ENCODE data around the gene ATR. TPM values are rescaled to one million over a fixed set of nuclear protein-coding genes. Genes with fewer than 3 reads are reported as not detected.
"Not testable (repeated sequence)": the region's sequence is repeated elsewhere in the genome, so short reads cannot be mapped to it uniquely, and the experiment has no call there.

Gene ATR
- total and polyA plus RNA-seq, 7 experiments from 2014 or later, result 11.3 to 48.3 (median 34.8) TPM

GRCh38 chr3:142553741-142554140 lies 24.8 kb downstream of the ATR start:
- POLR2A ChIA-PET, result interaction anchor here (0.6 kb wide), 1 partner anchor 35 kb away, joined by 3 read pairs; no protein-coding TSS in a partner anchor
- Mint-ChIP-seq H3K4me3 (no peak overlapping the region), H3K9me3 (peaks cover 0 to 6% (median 0%) of the 10 kb centered on the region in 11 donors), H3K4me1 (peaks cover 0 to 3% (median 0%) of the 10 kb centered on the region in 7 donors), H3K27me3 (no peaks in the 10 kb centered on the region), H3K27ac (no peak overlapping the region), H3K36me3 (peaks cover 18 to 63% (median 44%) of the 10 kb centered on the region in 5 donors)
- H3K27ac ChIP-seq (ENCODE audit: low read depth, low read length), result no peak overlapping the region
- intact Hi-C loops (cut with micrococcal nuclease), result no loop called here
- H3K36me3 ChIP-seq (ENCODE audit: control insufficient read depth in 2 of 3, insufficient read depth in 3 of 3, low read length in 3 of 3), result peaks cover 0 to 68% (median 13%) of the 10 kb centered on the region in 3 experiments
- CTCF ChIA-PET, result no interaction called here
- ATAC-seq, result no peak
- no peak for DNase-seq
- no peaks in the 10 kb centered on the region for H3K27me3 ChIP-seq (ENCODE audit: control insufficient read depth in 2 of 2, insufficient read depth in 2 of 2, low read length in 2 of 2)
- H3K4me3 ChIP-seq (ENCODE audit: low read length), result no peak overlapping the region
- H3K4me1 ChIP-seq (ENCODE audit: control insufficient read depth in 2 of 2, insufficient read depth in 2 of 2, low read length in 2 of 2), result no peaks in the 10 kb centered on the region
- no peaks in the 10 kb centered on the region for H3K9me3 ChIP-seq (ENCODE audit: control insufficient read depth in 2 of 3, low read length in 3 of 3)

GRCh38 chr3:142552579-142552978 lies 26.0 kb downstream of the ATR start:
- H3K4me1 Mint-ChIP-seq; H3K4me3 Mint-ChIP-seq; H3K4me3 ChIP-seq (ENCODE audit: low read length); intact Hi-C loops (cut with micrococcal nuclease); H3K4me1 ChIP-seq (ENCODE audit: control insufficient read depth in 2 of 2, insufficient read depth in 2 of 2, low read length in 2 of 2); H3K9me3 ChIP-seq (ENCODE audit: control insufficient read depth in 2 of 3, low read length in 3 of 3); CTCF ChIA-PET; H3K27me3 ChIP-seq (ENCODE audit: control insufficient read depth in 2 of 2, insufficient read depth in 2 of 2, low read length in 2 of 2); H3K9me3 Mint-ChIP-seq; ATAC-seq; POLR2A ChIA-PET; H3K27ac Mint-ChIP-seq; H3K27me3 Mint-ChIP-seq; H3K27ac ChIP-seq (ENCODE audit: low read depth, low read length); DNase-seq: not testable (repeated sequence)
- H3K36me3 ChIP-seq (ENCODE audit: control insufficient read depth in 2 of 3, insufficient read depth in 3 of 3, low read length in 3 of 3), result peaks cover 0 to 75% (median 13%) of the 10 kb centered on the region in 3 experiments
- peaks cover 18 to 62% (median 46%) of the 10 kb centered on the region in 5 donors for H3K36me3 Mint-ChIP-seq

GRCh38 chr3:142549986-142550385 lies 28.5 kb downstream of the ATR start:
- Histone ChIP-seq H3K27ac (ENCODE audit: low read depth, low read length) (no peak overlapping the region), H3K36me3 (ENCODE audit: control insufficient read depth in 2 of 3, insufficient read depth in 3 of 3, low read length in 3 of 3) (peaks cover 0 to 65% (median 8%) of the 10 kb centered on the region in 3 experiments), H3K9me3 (ENCODE audit: control insufficient read depth in 2 of 3, low read length in 3 of 3) (no peaks in the 10 kb centered on the region), H3K4me1 (ENCODE audit: control insufficient read depth in 2 of 2, insufficient read depth in 2 of 2, low read length in 2 of 2) (no peaks in the 10 kb centered on the region), H3K27me3 (ENCODE audit: control insufficient read depth in 2 of 2, insufficient read depth in 2 of 2, low read length in 2 of 2) (no peaks in the 10 kb centered on the region), H3K4me3 (ENCODE audit: low read length) (no peak overlapping the region)
- Mint-ChIP-seq H3K4me3 (no peak overlapping the region), H3K4me1 (peaks cover 0 to 3% (median 0%) of the 10 kb centered on the region in 7 donors), H3K27me3 (no peaks in the 10 kb centered on the region), H3K36me3 (peaks cover 18 to 42% (median 36%) of the 10 kb centered on the region in 5 donors), H3K27ac (no peak overlapping the region), H3K9me3 (peaks cover 0 to 6% (median 0%) of the 10 kb centered on the region in 11 donors)
- ChIA-PET CTCF (no interaction called here), POLR2A (no interaction called here)
- intact Hi-C loops (cut with micrococcal nuclease), result no loop called here
- no peak for DNase-seq
- no peak for ATAC-seq

- Mint-ChIP-seq H3K36me3 (peaks cover 0 to 31% (median 17%) of the 10 kb centered on the region in 5 donors), H3K27me3 (no peaks in the 10 kb centered on the region), H3K4me1 (peaks cover 0 to 4% (median 0%) of the 10 kb centered on the region in 7 donors), H3K4me3 (no peak overlapping the region), H3K27ac (no peak overlapping the region), H3K9me3 (peaks cover 0 to 1% (median 0%) of the 10 kb centered on the region in 11 donors)
- Histone ChIP-seq H3K27ac (ENCODE audit: low read depth, low read length) (no peak overlapping the region), H3K4me1 (ENCODE audit: control insufficient read depth in 2 of 2, insufficient read depth in 2 of 2, low read length in 2 of 2) (no peaks in the 10 kb centered on the region), H3K9me3 (ENCODE audit: control insufficient read depth in 2 of 3, low read length in 3 of 3) (no peaks in the 10 kb centered on the region), H3K36me3 (ENCODE audit: control insufficient read depth in 2 of 3, insufficient read depth in 3 of 3, low read length in 3 of 3) (peaks cover 0 to 23% (median 10%) of the 10 kb centered on the region in 3 experiments), H3K4me3 (ENCODE audit: low read length) (no peak overlapping the region), H3K27me3 (ENCODE audit: control insufficient read depth in 2 of 2, insufficient read depth in 2 of 2, low read length in 2 of 2) (no peaks in the 10 kb centered on the region)
- ATAC-seq (no peak), DNase-seq (no peak)
- ChIA-PET POLR2A (no interaction called here), CTCF (no interaction called here)
- intact Hi-C loops (cut with micrococcal nuclease), result no loop called here
Measured at GRCh38 chr3:142543307-142543706, 35.2 kb downstream of the ATR start.

- peaks cover 0 to 30% (median 16%) of the 10 kb centered on the region in 5 donors for H3K36me3 Mint-ChIP-seq
- Histone ChIP-seq H3K27me3 (ENCODE audit: control insufficient read depth in 2 of 2, insufficient read depth in 2 of 2, low read length in 2 of 2) (no peaks in the 10 kb centered on the region), H3K4me1 (ENCODE audit: control insufficient read depth in 2 of 2, insufficient read depth in 2 of 2, low read length in 2 of 2) (no peaks in the 10 kb centered on the region), H3K27ac (ENCODE audit: low read depth, low read length) (no peak overlapping the region), H3K4me3 (ENCODE audit: low read length) (no peak overlapping the region), H3K9me3 (ENCODE audit: control insufficient read depth in 2 of 3, low read length in 3 of 3) (no peaks in the 10 kb centered on the region), H3K36me3 (ENCODE audit: control insufficient read depth in 2 of 3, insufficient read depth in 3 of 3, low read length in 3 of 3) (peaks cover 0 to 18% (median 10%) of the 10 kb centered on the region in 3 experiments)
- DNase-seq (no peak), ATAC-seq (no peak)
- peaks cover 0 to 1% (median 0%) of the 10 kb centered on the region in 11 donors for H3K9me3 Mint-ChIP-seq
- ChIA-PET CTCF (no interaction called here), POLR2A (no interaction called here)
- no peak overlapping the region for H3K27ac Mint-ChIP-seq
- no peaks in the 10 kb centered on the region for H3K27me3 Mint-ChIP-seq
- peaks cover 0 to 4% (median 0%) of the 10 kb centered on the region in 7 donors for H3K4me1 Mint-ChIP-seq
- intact Hi-C loops (cut with micrococcal nuclease), result no loop called here
- H3K4me3 Mint-ChIP-seq, result no peak overlapping the region
Measured at GRCh38 chr3:142542054-142542453, 36.5 kb downstream of the ATR start.

- H3K27me3 Mint-ChIP-seq, result no peaks in the 10 kb centered on the region
- ATAC-seq, result no peak
- ChIA-PET CTCF (no interaction called here), POLR2A (interaction anchor here (0.7 kb wide), 1 partner anchor 162 kb away, joined by 4 read pairs; no protein-coding TSS in a partner anchor)
- intact Hi-C loops (cut with micrococcal nuclease), result no loop called here
- peaks cover 14 to 57% (median 51%) of the 10 kb centered on the region in 5 donors for H3K36me3 Mint-ChIP-seq
- no peaks in the 10 kb centered on the region for H3K4me1 ChIP-seq (ENCODE audit: control insufficient read depth in 2 of 2, insufficient read depth in 2 of 2, low read length in 2 of 2)
- H3K27ac ChIP-seq (ENCODE audit: low read depth, low read length), result no peak overlapping the region
- peak overlapping the region in 1 of 9 donors; percentile 0 for H3K27ac Mint-ChIP-seq
- H3K9me3 ChIP-seq (ENCODE audit: control insufficient read depth in 2 of 3, low read length in 3 of 3), result no peaks in the 10 kb centered on the region
- no peak overlapping the region for H3K4me3 Mint-ChIP-seq
- H3K9me3 Mint-ChIP-seq, result peaks cover 0 to 10% (median 0%) of the 10 kb centered on the region in 11 donors
- H3K4me3 ChIP-seq (ENCODE audit: low read length), result no peak overlapping the region
- H3K36me3 ChIP-seq (ENCODE audit: control insufficient read depth in 2 of 3, insufficient read depth in 3 of 3, low read length in 3 of 3), result peaks cover 7 to 36% (median 25%) of the 10 kb centered on the region in 3 experiments
- H3K4me1 Mint-ChIP-seq, result no peaks in the 10 kb centered on the region
- no peaks in the 10 kb centered on the region for H3K27me3 ChIP-seq (ENCODE audit: control insufficient read depth in 2 of 2, insufficient read depth in 2 of 2, low read length in 2 of 2)
- DNase-seq, result no peak
Measured at GRCh38 chr3:142536519-142536918, 42.0 kb downstream of the ATR start.

- H3K4me3 Mint-ChIP-seq, result no peak overlapping the region
- CTCF ChIA-PET, result no interaction called here
- H3K9me3 ChIP-seq (ENCODE audit: control insufficient read depth in 2 of 3, low read length in 3 of 3), result no peaks in the 10 kb centered on the region
- H3K27ac ChIP-seq (ENCODE audit: low read depth, low read length), result no peak overlapping the region
- intact Hi-C loops (cut with micrococcal nuclease), result no loop called here
- peaks cover 0 to 10% (median 0%) of the 10 kb centered on the region in 11 donors for H3K9me3 Mint-ChIP-seq
- peaks cover 7 to 36% (median 20%) of the 10 kb centered on the region in 3 experiments for H3K36me3 ChIP-seq (ENCODE audit: control insufficient read depth in 2 of 3, insufficient read depth in 3 of 3, low read length in 3 of 3)
- DNase-seq (no peak), ATAC-seq (no peak)
- no peaks in the 10 kb centered on the region for H3K27me3 ChIP-seq (ENCODE audit: control insufficient read depth in 2 of 2, insufficient read depth in 2 of 2, low read length in 2 of 2)
- POLR2A ChIA-PET, result no interaction called here
- H3K4me1 Mint-ChIP-seq, result peaks cover 0 to 9% (median 0%) of the 10 kb centered on the region in 7 donors
- H3K36me3 Mint-ChIP-seq, result peaks cover 14 to 61% (median 54%) of the 10 kb centered on the region in 5 donors
- no peaks in the 10 kb centered on the region for H3K27me3 Mint-ChIP-seq
- no peak overlapping the region for H3K27ac Mint-ChIP-seq
- H3K4me3 ChIP-seq (ENCODE audit: low read length), result no peak overlapping the region
- H3K4me1 ChIP-seq (ENCODE audit: control insufficient read depth in 2 of 2, insufficient read depth in 2 of 2, low read length in 2 of 2), result no peaks in the 10 kb centered on the region
Measured at GRCh38 chr3:142534543-142534942, 44.0 kb downstream of the ATR start.

All from naive thymus-derived CD4-positive, alpha-beta T cell (primary cell).